A549 (cell line): ENCODE measurements around the gene PDX1. TPM values are rescaled to one million over a fixed set of nuclear protein-coding genes. Genes with fewer than 3 reads are reported as not detected.

Experiments used
- ATAC-seq, 2 experiments: fragments of 200-7000 bp in 1 of 2; fragments of >200 bp in 1 of 2; cut with Nextera tagmentation in 1 of 2; cut with Tn5 transposase in 1 of 2; 3 replicates each; pipeline versions ENCODE4 v1.8.0 to v1.9.1; 2018 to 2020; ENCODE audit warnings: mild to moderate bottlenecking in 1 of 2, moderate library complexity in 1 of 2
- CTCF ChIA-PET: fragments of 300-600 bp; sonication (Branson Sonifier 250); formaldehyde crosslinking; extraction: SDS; loops from one replicate; lab custom pipeline; 2021; ENCODE audit warnings: antibody characterized with exemption, inconsistent platforms; lab: Yijun Ruan, JAX
- POLR2A ChIA-PET: fragments of 350-600 bp; formaldehyde crosslinking; extraction: SDS; loops from one replicate; lab custom pipeline; 2021; ENCODE audit warnings: antibody characterized with exemption, inconsistent platforms; lab: Yijun Ruan, JAX
- DNase-seq, 2 experiments: peaks; one replicate each; pipeline versions ENCODE4 v3.0.0 to v3.0.0-alpha.2; 2011 to 2016; ENCODE audit warnings: low read depth in 1 of 2, low spot score in 1 of 2
- FAIRE-seq: peaks from 2 replicates; lab custom pipeline; 2011; peaks lifted over from hg19 to GRCh38; lab: Jason Lieb, UNC
- H3K27ac ChIP-seq, 2 experiments: fragments of >200 bp; sonication (Bioruptor Twin); formaldehyde crosslinking; 3 replicates each; pipeline ENCODE4 v1.5.1; 2016 to 2017
- H3K4me1 ChIP-seq: fragments of >200 bp; sonication (Bioruptor Twin); formaldehyde crosslinking; 3 replicates; pipeline ENCODE4 v1.6.1; 2016
- H3K4me2 ChIP-seq: fragments of >200 bp; sonication (Bioruptor Twin); formaldehyde crosslinking; 3 replicates; pipeline ENCODE4 v1.6.1; 2016
- H3K4me3 ChIP-seq: fragments of >200 bp; sonication (Bioruptor Twin); formaldehyde crosslinking; 3 replicates; pipeline ENCODE4 v1.5.1; 2016
- H3K9me3 ChIP-seq: fragments of >200 bp; sonication (Bioruptor Twin); formaldehyde crosslinking; 3 replicates; pipeline ENCODE4 v1.6.1; 2016
- CBX8 ChIP-seq: fragments of 200-600 bp; sonication (generic); IDR thresholded peaks from 2 replicates; pipeline ENCODE4 v1.6.1; 2016
- CEBPB ChIP-seq, 2 experiments: fragments of >200 bp in 1 of 2; sonication (Bioruptor Twin) in 1 of 2; formaldehyde crosslinking in 1 of 2; IDR thresholded peaks; 2 replicates each; pipeline ENCODE4 v1.6.1; 2012 to 2016
- CTCF ChIP-seq: fragments of >200 bp; sonication (Bioruptor Twin); formaldehyde crosslinking; IDR thresholded peaks from 3 replicates; pipeline ENCODE4 v1.5.1; 2016
- FOSB ChIP-seq: fragments of 250-450 bp; sonication (Bioruptor Pico); IDR thresholded peaks from 2 replicates; pipeline ENCODE4 v1.5.0; 2020; ENCODE audit warnings: mild to moderate bottlenecking, moderate library complexity
- HDAC2 ChIP-seq: fragments of 200-600 bp; sonication (generic); IDR thresholded peaks from 2 replicates; pipeline ENCODE4 v1.6.1; 2016
- HMGXB4 ChIP-seq: fragments of 250-450 bp; sonication (Bioruptor Pico); IDR thresholded peaks from 2 replicates; pipeline ENCODE4 v1.5.0; 2021; ENCODE audit warnings: mild to moderate bottlenecking, moderate library complexity, borderline replicate concordance
- HOXA7 ChIP-seq: fragments of 250-450 bp; sonication (Bioruptor Pico); IDR thresholded peaks from 2 replicates; pipeline ENCODE4 v1.5.0; 2020; ENCODE audit warnings: mild to moderate bottlenecking, moderate library complexity
- JUN ChIP-seq, 2 experiments: fragments of >200 bp; sonication (Bioruptor Twin); formaldehyde crosslinking; IDR thresholded peaks; 2 replicates in 1 of 2; 3 replicates in 1 of 2; pipeline ENCODE4 v1.6.1; 2016 to 2017
- MAX ChIP-seq: IDR thresholded peaks from 2 replicates; pipeline ENCODE4 v1.6.1; 2012
- NPAS2 ChIP-seq: fragments of 250-450 bp; sonication (Bioruptor Pico); IDR thresholded peaks from 2 replicates; pipeline ENCODE4 v1.8.0; 2022; ENCODE audit warnings: mild to moderate bottlenecking, moderate library complexity, borderline replicate concordance
- PBX3 ChIP-seq: IDR thresholded peaks from 2 replicates; pipeline ENCODE4 v1.6.1; 2012
- RCOR1 ChIP-seq: fragments of 150-350 bp; IDR thresholded peaks from 2 replicates; pipeline ENCODE4 v1.6.1; 2014; ENCODE audit warnings: antibody characterized with exemption, low read length, low read depth
- WGBS: methylation state at CpG from one replicate; pipeline ENCODE4 v1.1.6; 2017; ENCODE audit errors: missing lambda C conversion rate; 5-methylcytosine and 5-hydroxymethylcytosine counted together
- polyA plus RNA-seq, 4 experiments: library from polyadenylated mRNA; depleted of rRNA in 3 of 4; stranded (reverse); fragments of >200 nt; fragmentation: RNase III in 1 of 4; extraction: RNeasy Plus Mini Kit Qiagen cat#74134 plus additional on column Dnase treatment in 1 of 4; gene quantifications; 2 replicates in 3 of 4; 3 replicates in 1 of 4; pipeline ENCODE4 v1.2.3, GENCODE V29; 2011 to 2017
- TF ChIP-seq, protein P1 (sequence below): fragments of >200 bp; sonication (Bioruptor Twin); formaldehyde crosslinking; IDR thresholded peaks from 2 replicates; pipeline ENCODE4 v1.6.1; 2016
- TF ChIP-seq, protein P2 (sequence below): fragments of 250-450 bp; sonication (Bioruptor Pico); IDR thresholded peaks from 2 replicates; pipeline ENCODE4 v1.5.0; 2020; ENCODE audit warnings: low read depth, mild to moderate bottlenecking, moderate library complexity

PDX1 gene
- polyA plus RNA-seq, 2 of the 4 experiments (the other 2 are of a cell fraction): 0.04 to 0.06 TPM

- H3K4me1 ChIP-seq: no peaks in the 10 kb centered on the region
- no peak overlapping the region for H3K4me2 ChIP-seq
- 67% methylated on average over 22 of the region's 24 CpGs for WGBS
- H3K9me3 ChIP-seq: no peaks in the 10 kb centered on the region
- no peak overlapping the region for H3K4me3 ChIP-seq
- DNase-seq (no peak), FAIRE-seq (no peak), ATAC-seq (no peak)
- TF ChIP-seq PBX3 (no peak), RCOR1 (no peak), FOSB (CRISPR knock-in tag) (no peak), MAX (no peak), JUN (IDR thresholded peaks at IDR 0.05) (no peak), HOXA7 (CRISPR knock-in tag) (no peak), CTCF (no peak), HDAC2 (no peak), CBX8 (no peak), CEBPB (IDR thresholded peaks at IDR 0.05) (no peak), NPAS2 (CRISPR knock-in tag) (no peak)
- TF ChIP-seq, protein P1, sequence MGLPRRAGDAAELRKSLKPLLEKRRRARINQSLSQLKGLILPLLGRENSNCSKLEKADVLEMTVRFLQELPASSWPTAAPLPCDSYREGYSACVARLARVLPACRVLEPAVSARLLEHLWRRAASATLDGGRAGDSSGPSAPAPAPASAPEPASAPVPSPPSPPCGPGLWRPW: no peak
- CTCF ChIA-PET: no interaction called here
- POLR2A ChIA-PET: no interaction called here
- H3K27ac ChIP-seq: no peak overlapping the region
Observed at GRCh38 chr13:27922883-27923612, 3.2 kb downstream of the PDX1 start.

- CTCF ChIA-PET: no interaction called here
- H3K4me2 ChIP-seq: no peak overlapping the region
- DNase-seq (no peak), ATAC-seq (no peak)
- WGBS: 82% methylated on average over 42 of the region's 48 CpGs
- POLR2A ChIA-PET: no interaction called here
- H3K4me3 ChIP-seq: no peak overlapping the region
- H3K9me3 ChIP-seq: no peaks in the 10 kb centered on the region
- H3K27ac ChIP-seq: no peak overlapping the region
- no peaks in the 10 kb centered on the region for H3K4me1 ChIP-seq
- no peak for TF ChIP-seq HMGXB4
- TF ChIP-seq, protein P1: no peak
- TF ChIP-seq, protein P2, sequence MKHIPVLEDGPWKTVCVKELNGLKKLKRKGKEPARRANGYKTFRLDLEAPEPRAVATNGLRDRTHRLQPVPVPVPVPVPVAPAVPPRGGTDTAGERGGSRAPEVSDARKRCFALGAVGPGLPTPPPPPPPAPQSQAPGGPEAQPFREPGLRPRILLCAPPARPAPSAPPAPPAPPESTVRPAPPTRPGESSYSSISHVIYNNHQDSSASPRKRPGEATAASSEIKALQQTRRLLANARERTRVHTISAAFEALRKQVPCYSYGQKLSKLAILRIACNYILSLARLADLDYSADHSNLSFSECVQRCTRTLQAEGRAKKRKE (CRISPR knock-in tag): no peak
- TF ChIP-seq, all 56 proteins: peak for 0
- FAIRE-seq: no peak
Observed at GRCh38 chr13:27923794-27924528, 4.2 kb downstream of the PDX1 start.
